ENCODE data around the gene ADARB2.

DNA sequence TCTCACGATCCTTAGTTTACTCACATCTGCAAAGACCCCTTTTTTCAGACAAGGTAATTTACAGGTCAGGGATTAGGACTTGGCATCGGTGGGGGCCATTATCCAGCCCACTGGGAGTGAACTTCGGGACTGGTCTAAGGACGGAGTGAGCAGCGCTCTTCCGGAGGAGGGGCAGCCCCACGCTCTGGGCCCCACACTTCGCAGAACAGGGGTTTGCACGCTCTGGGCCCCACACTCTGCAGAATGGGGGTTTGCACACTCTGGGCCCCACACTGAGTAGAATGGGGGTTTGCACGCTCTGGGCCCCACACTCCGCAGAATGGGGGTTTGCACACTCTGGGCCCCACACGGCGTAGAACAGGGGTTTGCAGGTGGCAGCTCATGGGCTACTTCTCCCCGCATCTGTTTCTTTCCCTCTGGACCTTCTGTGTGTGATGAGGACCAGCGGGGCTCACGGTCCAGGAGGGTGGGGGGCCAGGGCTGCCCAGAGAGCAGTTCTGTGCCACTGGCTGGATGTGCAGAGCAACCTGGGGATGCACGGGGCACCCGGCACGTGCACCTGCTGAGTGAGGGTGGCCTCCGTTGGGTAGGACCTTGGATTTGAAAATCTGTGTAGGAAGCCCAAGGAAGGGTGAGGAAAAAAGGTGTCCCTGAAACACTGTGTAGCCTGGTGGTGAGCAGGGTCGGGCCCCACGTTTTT lies 546.4 kb downstream of the ADARB2 start:
- no peak for TF ChIP-seq CTCF (IDR thresholded peaks at IDR 0.05; ENCODE audit: low read depth, low read length, poor library complexity, severe bottlenecking)
- no peak for TF ChIP-seq EZH2phosphoT487 (IDR thresholded peaks at IDR 0.05; ENCODE audit: borderline replicate concordance, low read length)

Data from DOHH2 (cell line).